ENCODE results near the gene JAKMIP2.

- TF ChIP-seq CTCF (IDR thresholded peaks at IDR 0.05; ENCODE audit: low read depth, low read length, poor library complexity, severe bottlenecking) (no peak), EZH2phosphoT487 (IDR thresholded peaks at IDR 0.05; ENCODE audit: borderline replicate concordance, low read length) (no peak)
These were observed 87.8 kb downstream of the JAKMIP2 start for GRCh38 chr5:147694772-147695171.

Measured in DOHH2 (cell line).